Right lobe of liver (tissue), 6 donors: ENCODE data around the gene SLC39A11. TPM values are rescaled to one million over a fixed set of nuclear protein-coding genes. Genes with fewer than 3 reads are reported as not detected.

Experiments used
- ATAC-seq, 4 donors: fragments of 200-7000 bp; cut with Tn5 transposase; one replicate each; pipeline ENCODE4 v1.9.1; 2020; ENCODE audit warnings: mild to moderate bottlenecking in 4 of 4, moderate library complexity in 4 of 4
- DNase-seq, 3 donors: peaks; one replicate each; pipeline ENCODE4 v3.0.0-alpha.2; 2020
- H3K27ac ChIP-seq, 3 donors: fragments of 200-600 bp; one replicate each; pipeline ENCODE4 v1.8.0; 2022
- H3K27me3 ChIP-seq, 2 donors: fragments of 200-600 bp; one replicate each; pipeline ENCODE4 v1.8.0; 2022
- H3K36me3 ChIP-seq, 4 donors: fragments of 200-600 bp; sonication (generic) in 1 of 4; one replicate each; pipeline versions ENCODE4 v1.5.1 to v1.8.0; 2017 to 2022; ENCODE audit warnings: control low read depth in 1 of 4
- H3K4me1 ChIP-seq, 4 donors: fragments of 200-600 bp; sonication (generic) in 1 of 4; one replicate each; pipeline versions ENCODE4 v1.5.1 to v1.8.0; 2017 to 2022; ENCODE audit warnings: control low read depth in 1 of 4
- H3K4me3 ChIP-seq, 3 donors: fragments of 200-600 bp; one replicate each; pipeline ENCODE4 v1.8.0; 2022
- H3K9me3 ChIP-seq, 4 donors: fragments of 200-600 bp; sonication (generic) in 1 of 4; one replicate each; pipeline versions ENCODE4 v1.5.1 to v1.8.0; 2017 to 2022; ENCODE audit warnings: control low read depth in 1 of 4
- CTCF ChIP-seq, 4 donors: fragments of 200-600 bp in 3 of 4; fragments of 450-650 bp in 1 of 4; IDR thresholded peaks; one replicate each; pipeline versions ENCODE4 v1.5.1 to v1.8.0; 2016 to 2022; ENCODE audit warnings: antibody characterized with exemption in 4 of 4, mild to moderate bottlenecking in 2 of 4
- POLR2A ChIP-seq: fragments of 450-650 bp; IDR thresholded peaks from one replicate; pipeline ENCODE4 v1.6.1; 2017; ENCODE audit warnings: antibody characterized with exemption, mild to moderate bottlenecking
- WGBS: methylation state at CpG from one replicate; pipeline ENCODE4 v1.1.6; 2018; ENCODE audit warnings: low coverage, low lambda C conversion rate; ENCODE audit not compliant: insufficient coverage; ENCODE audit errors: missing lambda C conversion rate; 5-methylcytosine and 5-hydroxymethylcytosine counted together
- intact Hi-C, 2 donors: fragments of 100-400 bp; cut with DNase I; formaldehyde crosslinking; loops; one replicate each; pipeline versions ENCODE4 v1.11.2 to v1.14.1; 2022
- total RNA-seq, 6 experiments: library from RNA; depleted of rRNA in 2 of 6; stranded (reverse); fragments of >200 nt in 2 of 6; fragmentation: NEBNext Ultra II Directional in 3 of 6; extraction: Animal tissue kit (Norgen Biotek cat#: 25700) in 3 of 6; gene quantifications; one replicate each; pipeline versions ENCODE4 v1.1.0 to v1.2.4, GENCODE V29; 2016 to 2023
- donor health status: DM: no; HTN: yes; CAD: no.
- donor health status: DM: no; HTN: no; CAD: no.
- donor health status: DM: no; HTN: no; CAD: no.
- donor health status: DM: no; HTN: yes; CAD: no.
- donor health status: DM: no; HTN: yes; CAD: no.

SLC39A11 gene
- total RNA-seq, 6 experiments from 2014 or later = 25.4 to 49.6 (median 39.3) TPM

- Histone ChIP-seq H3K9me3 (no peaks in the 10 kb centered on the region), H3K4me3 (no peak overlapping the region), H3K27me3 (no peaks in the 10 kb centered on the region), H3K27ac (no peak overlapping the region), H3K36me3 (no peaks in the 10 kb centered on the region), H3K4me1 (peaks cover 0 to 12% (median 5%) of the 10 kb centered on the region in 4 donors)
- WGBS = 100% methylated on average over 2 of the region's 6 CpGs
- DNase-seq = no peak
- intact Hi-C loops = no loop called here
- ATAC-seq = no peak
- TF ChIP-seq POLR2A (no peak), CTCF (IDR thresholded peaks at IDR 0.05) (no peak)
Observed at GRCh38 chr17:73029021-73029420, 63.5 kb downstream of the SLC39A11 start.

GRCh38 chr17:73028299-73028755 lies 64.2 kb downstream of the SLC39A11 start:
- Histone ChIP-seq H3K27me3 (no peaks in the 10 kb centered on the region), H3K4me3 (no peak overlapping the region), H3K4me1 (peaks cover 0 to 12% (median 5%) of the 10 kb centered on the region in 4 donors), H3K27ac (peak overlapping the region in 1 of 3 donors; percentile 34), H3K36me3 (no peaks in the 10 kb centered on the region), H3K9me3 (no peaks in the 10 kb centered on the region)
- DNase-seq (no peak), ATAC-seq (peak; percentile 75 to 76 (median 76))
- TF ChIP-seq CTCF (IDR thresholded peaks at IDR 0.05) (no peak), POLR2A (no peak)
- intact Hi-C loops = no loop called here
- WGBS = 40% methylated on average over 5 of the region's 5 CpGs

GRCh38 chr17:73027130-73027741 lies 65.3 kb downstream of the SLC39A11 start:
- no peaks in the 10 kb centered on the region for H3K27me3 ChIP-seq
- intact Hi-C loops = no loop called here
- H3K9me3 ChIP-seq = no peaks in the 10 kb centered on the region
- H3K27ac ChIP-seq = no peak overlapping the region
- ATAC-seq (no peak), DNase-seq (no peak)
- H3K4me1 ChIP-seq = peaks cover 0 to 12% (median 5%) of the 10 kb centered on the region in 4 donors
- WGBS = 88% methylated on average over 6 of the region's 7 CpGs
- H3K4me3 ChIP-seq = no peak overlapping the region
- TF ChIP-seq CTCF (IDR thresholded peaks at IDR 0.05) = no peak
- TF ChIP-seq POLR2A = no peak
- no peaks in the 10 kb centered on the region for H3K36me3 ChIP-seq

- no peaks in the 10 kb centered on the region for H3K9me3 ChIP-seq
- no peaks in the 10 kb centered on the region for H3K36me3 ChIP-seq
- H3K27ac ChIP-seq = no peak overlapping the region
- ATAC-seq (no peak), DNase-seq (no peak)
- 90% methylated on average over 6 of the region's 6 CpGs for WGBS
- intact Hi-C loops = no loop called here
- H3K4me3 ChIP-seq = no peak overlapping the region
- H3K4me1 ChIP-seq = peaks cover 0 to 5% (median 1%) of the 10 kb centered on the region in 4 donors
- TF ChIP-seq POLR2A = no peak
- no peak for TF ChIP-seq CTCF (IDR thresholded peaks at IDR 0.05)
- no peaks in the 10 kb centered on the region for H3K27me3 ChIP-seq
Observed at GRCh38 chr17:73025041-73025560, 67.4 kb downstream of the SLC39A11 start.
